HG02610 (cell line): ENCODE data around the gene HP.
"Not testable (repeated sequence)": the region's sequence is repeated elsewhere in the genome, so short reads cannot be mapped to it uniquely, and the experiment has no call there.

Experiments
- ATAC-seq: cut with Tn5 transposase; IDR thresholded peaks from one replicate; pipeline ENCODE4 v1.9.1; 2021; ENCODE audit warnings: mild to moderate bottlenecking, moderate library complexity; ENCODE audit not compliant: unreplicated experiment

The HP gene, protein sequence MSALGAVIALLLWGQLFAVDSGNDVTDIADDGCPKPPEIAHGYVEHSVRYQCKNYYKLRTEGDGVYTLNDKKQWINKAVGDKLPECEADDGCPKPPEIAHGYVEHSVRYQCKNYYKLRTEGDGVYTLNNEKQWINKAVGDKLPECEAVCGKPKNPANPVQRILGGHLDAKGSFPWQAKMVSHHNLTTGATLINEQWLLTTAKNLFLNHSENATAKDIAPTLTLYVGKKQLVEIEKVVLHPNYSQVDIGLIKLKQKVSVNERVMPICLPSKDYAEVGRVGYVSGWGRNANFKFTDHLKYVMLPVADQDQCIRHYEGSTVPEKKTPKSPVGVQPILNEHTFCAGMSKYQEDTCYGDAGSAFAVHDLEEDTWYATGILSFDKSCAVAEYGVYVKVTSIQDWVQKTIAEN

GRCh38 chr16:72054254-72054847, at the start of gene HP:
HP (plus strand) TSS chr16:72054505; CDS start chr16:72054653, 148 bp downstream.
- not testable (repeated sequence) for ATAC-seq

- not testable (repeated sequence) for ATAC-seq
Measured at GRCh38 chr16:72008065-72008423, 46.3 kb upstream of the HP start.

DNA sequence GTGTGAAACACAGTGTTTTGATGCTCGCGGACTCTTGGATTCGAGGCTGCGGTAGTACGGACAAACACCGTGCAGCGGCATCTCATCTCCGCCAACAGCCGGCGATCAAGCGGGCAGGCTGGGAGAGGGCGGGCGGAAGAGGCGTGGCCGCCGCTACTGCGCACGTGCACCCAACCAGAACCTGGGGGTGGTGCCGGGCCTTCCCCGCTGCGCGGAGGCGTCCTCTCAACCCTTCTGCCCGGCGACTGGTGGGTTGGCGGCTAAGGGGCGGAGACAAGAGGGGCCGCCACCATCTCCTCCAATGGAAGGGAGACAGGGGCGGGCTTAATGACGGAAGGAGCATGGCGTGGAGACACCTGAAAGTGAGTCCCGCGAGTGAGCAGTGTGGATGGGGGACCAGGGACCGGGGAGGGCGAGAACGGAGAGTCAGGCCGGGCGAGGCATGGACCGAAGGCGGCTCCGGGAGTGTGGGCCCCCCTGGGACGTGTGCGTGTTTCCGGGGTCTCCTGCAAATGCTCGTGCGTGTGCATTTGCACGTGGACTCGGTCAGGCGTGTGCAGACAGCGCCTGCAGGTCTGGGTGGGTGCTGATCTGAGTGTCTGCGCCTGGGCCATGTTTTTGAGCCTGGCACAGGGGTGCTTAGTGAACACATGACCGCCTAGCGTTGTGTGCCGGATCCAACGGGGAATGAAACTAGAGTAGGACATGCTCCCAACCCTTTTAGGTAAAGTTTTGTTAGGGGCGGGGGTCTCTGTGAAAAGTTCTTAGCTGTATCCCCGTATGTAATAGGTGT, 45.7 kb upstream of the HP start, which contains the start of gene DHODH:
TSS of gene DHODH (plus strand) at position 321 of the 793 bp plus-strand sequence. CDS start at position 342, 21 bp downstream.
- peak; percentile 99 for ATAC-seq

- no peak for ATAC-seq
Measured at GRCh38 chr16:72009779-72010178, 44.5 kb upstream of the HP start.

DNA sequence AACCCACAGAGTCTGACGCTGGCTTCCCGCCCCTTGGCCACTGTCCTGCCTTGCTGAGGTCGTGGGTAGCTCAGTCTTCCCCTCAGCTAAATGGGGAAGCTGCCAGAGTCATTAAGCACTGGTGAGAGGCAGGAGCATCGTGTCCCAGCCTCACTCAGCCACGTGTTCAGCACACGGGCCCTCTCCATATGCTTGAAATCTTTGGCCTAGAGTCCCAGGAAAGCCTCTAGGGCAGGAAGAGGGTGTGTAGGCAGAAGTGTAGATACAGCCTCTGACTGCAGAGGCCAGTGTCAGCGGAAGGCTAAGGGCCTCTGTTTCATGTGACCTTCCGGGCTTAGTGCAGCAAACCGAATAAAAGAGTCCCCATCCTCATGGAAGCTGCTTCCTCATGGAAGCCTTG, 41.7 kb upstream of the HP start:
- no peak for ATAC-seq

GRCh38 chr16:72013389-72013788, 40.9 kb upstream of the HP start:
- ATAC-seq = no peak

GRCh38 chr16:72013888-72014581, 40.3 kb upstream of the HP start:
- no peak for ATAC-seq

GRCh38 chr16:72014675-72015074, 39.6 kb upstream of the HP start:
- no peak for ATAC-seq

DNA sequence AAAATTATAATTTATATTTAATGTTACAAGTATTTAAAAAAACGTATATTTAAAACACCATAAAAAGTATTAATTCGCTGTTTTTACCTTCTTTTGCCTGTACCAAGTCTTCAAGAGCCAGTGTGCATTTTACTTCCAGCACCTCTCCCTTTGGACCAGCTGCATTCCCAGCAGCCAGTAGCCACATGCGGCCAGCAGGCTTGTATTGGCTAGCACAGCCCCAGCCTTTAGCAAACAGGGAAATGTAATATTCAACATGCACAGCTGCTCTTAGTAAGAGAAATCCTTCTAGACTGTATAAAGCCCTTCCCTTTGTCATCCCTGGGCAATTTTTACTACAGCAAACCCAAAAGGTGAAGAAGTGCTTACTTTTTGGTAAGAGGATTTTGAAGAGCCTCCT, 39.2 kb upstream of the HP start:
- no peak for ATAC-seq

DNA sequence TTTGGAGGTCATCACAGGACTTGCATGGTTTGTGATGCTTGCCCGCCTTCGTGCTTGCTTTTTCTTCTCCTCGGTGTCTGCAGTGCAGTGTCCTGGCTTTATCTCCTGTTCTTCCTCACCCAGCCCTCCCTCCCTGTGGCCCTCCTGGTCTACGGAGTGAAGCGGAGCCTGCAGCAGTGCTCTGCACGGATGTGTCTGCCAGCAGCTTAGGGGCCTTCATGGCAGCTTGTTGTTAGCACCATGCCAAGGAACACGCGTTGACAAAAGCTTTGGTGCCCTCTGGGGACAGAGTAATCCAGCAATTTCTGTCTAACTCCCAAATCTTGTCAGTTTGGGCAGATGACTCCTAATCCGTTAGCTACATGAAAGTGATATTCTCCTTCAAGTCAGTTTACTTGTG, 35.8 kb upstream of the HP start:
- ATAC-seq = no peak

- ATAC-seq = no peak
Measured at GRCh38 chr16:72021043-72021442, 33.3 kb upstream of the HP start.

- ATAC-seq = no peak
Measured at GRCh38 chr16:72022127-72022526, 32.2 kb upstream of the HP start.

- no peak for ATAC-seq
Measured at GRCh38 chr16:72023962-72024361, 30.3 kb upstream of the HP start.

DNA sequence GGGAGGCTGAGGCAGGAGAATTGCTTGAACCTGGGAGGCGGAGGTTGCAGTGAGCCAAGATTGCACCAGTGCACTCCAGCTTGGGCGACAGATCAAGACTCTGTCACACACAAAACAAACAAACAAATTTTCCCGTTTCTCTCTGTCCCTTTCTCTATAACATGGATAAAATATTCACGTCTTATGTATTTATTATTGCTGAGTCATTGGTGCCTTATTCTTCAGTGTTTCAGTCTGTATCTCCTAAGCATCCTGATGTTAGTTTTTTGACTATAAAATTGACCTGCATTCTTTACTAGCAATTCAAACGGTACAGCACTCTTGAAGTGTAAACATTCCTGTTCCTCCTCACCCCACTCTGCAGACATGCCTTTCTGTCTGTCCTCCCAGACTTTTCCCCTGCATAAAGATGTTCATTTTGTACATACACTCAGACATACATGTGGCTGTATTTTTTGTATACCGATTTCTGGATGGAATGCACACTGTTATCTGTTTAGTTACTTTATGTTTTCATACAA, 29.4 kb upstream of the HP start:
- no peak for ATAC-seq

- no peak for ATAC-seq
Measured at GRCh38 chr16:72025404-72026114, 28.7 kb upstream of the HP start.

- no peak for ATAC-seq
Measured at GRCh38 chr16:72027669-72028378, 26.5 kb upstream of the HP start.

DNA sequence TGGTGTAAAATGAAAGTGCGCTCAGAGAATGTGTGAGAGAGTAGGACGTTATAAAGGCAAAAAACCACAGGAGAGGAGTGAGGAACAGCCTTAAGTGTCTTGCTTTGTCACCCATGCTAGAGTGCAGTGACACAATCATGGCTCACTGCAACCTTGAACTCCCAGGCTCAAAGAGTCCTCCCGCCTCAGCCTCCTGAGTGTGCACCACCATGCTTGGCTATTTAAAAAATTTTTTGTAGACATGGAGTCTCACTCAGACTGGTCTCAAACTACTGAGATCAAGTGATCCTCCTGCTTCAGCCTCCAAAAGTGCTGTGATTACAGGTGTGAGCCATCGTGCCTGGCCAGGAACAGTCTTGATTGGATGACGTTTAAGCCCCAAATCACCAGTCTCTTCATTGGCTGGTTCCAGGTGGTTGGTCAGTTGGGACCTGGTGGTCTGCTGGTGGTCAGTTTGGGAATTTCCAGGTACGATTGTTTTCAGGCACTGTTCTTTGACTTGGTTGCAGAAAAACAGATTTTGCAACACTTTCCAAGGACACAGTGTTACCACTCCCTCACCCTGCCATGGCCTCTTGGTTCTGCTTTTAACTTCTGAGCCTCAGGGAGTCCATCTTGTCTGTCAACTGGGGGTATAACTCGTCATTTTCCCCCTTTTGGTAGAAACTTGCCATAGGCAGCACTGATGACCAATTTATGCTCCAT, 24.6 kb upstream of the HP start:
- ATAC-seq = no peak

DNA sequence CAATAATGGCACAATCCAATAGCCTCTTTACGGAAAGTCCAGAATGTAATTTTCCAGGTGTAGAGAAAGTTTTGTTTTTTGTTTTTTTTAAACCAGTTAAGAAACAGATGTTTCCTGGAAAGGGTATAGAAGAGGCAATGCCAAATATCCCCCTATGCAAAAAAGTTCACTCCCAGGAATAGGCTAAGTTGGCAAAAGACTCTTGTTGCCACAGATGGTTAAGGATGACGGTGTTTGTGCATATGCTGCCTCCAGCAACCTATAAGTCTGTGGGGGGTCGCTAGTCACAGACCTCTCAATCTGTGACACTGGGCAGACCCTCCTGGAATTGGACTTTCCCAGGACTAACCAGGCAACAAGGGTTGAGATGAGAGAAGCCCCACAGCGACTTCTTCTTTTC, 20.9 kb upstream of the HP start:
- ATAC-seq = no peak

- no peak for ATAC-seq
Measured at GRCh38 chr16:72036098-72036497, 18.2 kb upstream of the HP start.
